PC-3 (cell line): ENCODE results near the gene TOMM20.
"Not testable (repeated sequence)": the region's sequence is repeated elsewhere in the genome, so short reads cannot be mapped to it uniquely, and the experiment has no call there.

ENCODE experiments used
- CTCF ChIP-seq: fragments of 300-600 bp; sonication (generic); conservative IDR thresholded peaks from 2 replicates; pipeline ENCODE4 v1.5.1; 2017; ENCODE audit warnings: antibody characterized with exemption, low read depth, mild to moderate bottlenecking, low read length
- EZH2 ChIP-seq: fragments of 300-600 bp; sonication (generic); IDR thresholded peaks from one replicate; pipeline ENCODE4 v1.6.1; 2017; ENCODE audit warnings: antibody characterized with exemption, mild to moderate bottlenecking, low read length; ENCODE audit not compliant: unreplicated experiment
- EZH2phosphoT487 ChIP-seq: fragments of 300-600 bp; sonication (generic); IDR thresholded peaks from 2 replicates; pipeline ENCODE4 v1.6.1; 2018; ENCODE audit warnings: mild to moderate bottlenecking, antibody characterized with exemption, low read length, borderline replicate concordance

GRCh38 chr1:235159284-235159683 is 30.6 kb upstream of the TOMM20 start:
- TF ChIP-seq CTCF, EZH2, EZH2phosphoT487: not testable (repeated sequence)
